GM12892 (cell line): ENCODE measurements around the gene PNMA8B.

Experiments used
- POLR2A ChIP-seq: IDR thresholded peaks from 2 replicates; pipeline ENCODE4 v1.6.1; 2011; ENCODE audit warnings: low read depth, low read length, control low read depth
- POLR2AphosphoS5 ChIP-seq: IDR thresholded peaks from 2 replicates; pipeline ENCODE4 v1.6.1; 2011; ENCODE audit warnings: low read depth, low read length, control low read depth

DNA sequence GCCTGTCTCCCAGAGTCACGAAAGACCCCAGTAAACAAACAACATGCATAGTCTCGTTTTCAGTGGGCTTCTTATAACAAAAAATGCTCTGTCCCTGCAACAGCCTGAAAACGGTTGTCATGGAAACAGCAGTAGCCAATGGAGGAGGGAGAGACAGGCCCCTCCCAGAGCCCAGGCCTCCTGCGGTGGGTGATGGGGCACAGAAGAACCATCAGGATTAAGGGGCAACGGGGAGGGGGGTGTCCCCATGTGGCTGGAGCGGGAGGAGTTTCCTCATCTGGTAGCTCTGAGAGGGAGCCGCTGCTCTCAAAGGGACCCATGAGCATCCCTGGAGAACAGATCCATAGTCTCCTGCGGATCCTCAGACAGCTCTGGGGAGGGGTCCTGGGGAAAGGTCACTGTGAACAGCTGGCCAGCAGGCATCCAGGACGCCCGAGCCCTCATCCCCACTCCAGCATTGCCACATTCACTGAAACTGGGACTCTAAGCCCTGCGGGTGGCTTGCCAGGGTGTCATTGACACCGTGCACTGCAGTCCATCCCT, 37.5 kb upstream of the PNMA8B start:
- TF ChIP-seq POLR2A (no peak), POLR2AphosphoS5 (no peak)
